HT-29 (cell line): ENCODE measurements around the gene CDKN2A. TPM values are rescaled to one million over a fixed set of nuclear protein-coding genes. Genes with fewer than 3 reads are reported as not detected.

Experiments used
- DNase-seq: peaks from one replicate; pipeline ENCODE4 v3.0.0-alpha.2; 2015; ENCODE audit warnings: low spot score
- total RNA-seq: library from RNA; depleted of rRNA; stranded (reverse); fragments of >200 nt; shearing (Covaris generic); gene quantifications from 2 replicates; pipeline ENCODE4 v1.2.3, GENCODE V29; 2014

The CDKN2A gene
- total RNA-seq, 1 experiment from 2014 or later = 871 TPM

DNA sequence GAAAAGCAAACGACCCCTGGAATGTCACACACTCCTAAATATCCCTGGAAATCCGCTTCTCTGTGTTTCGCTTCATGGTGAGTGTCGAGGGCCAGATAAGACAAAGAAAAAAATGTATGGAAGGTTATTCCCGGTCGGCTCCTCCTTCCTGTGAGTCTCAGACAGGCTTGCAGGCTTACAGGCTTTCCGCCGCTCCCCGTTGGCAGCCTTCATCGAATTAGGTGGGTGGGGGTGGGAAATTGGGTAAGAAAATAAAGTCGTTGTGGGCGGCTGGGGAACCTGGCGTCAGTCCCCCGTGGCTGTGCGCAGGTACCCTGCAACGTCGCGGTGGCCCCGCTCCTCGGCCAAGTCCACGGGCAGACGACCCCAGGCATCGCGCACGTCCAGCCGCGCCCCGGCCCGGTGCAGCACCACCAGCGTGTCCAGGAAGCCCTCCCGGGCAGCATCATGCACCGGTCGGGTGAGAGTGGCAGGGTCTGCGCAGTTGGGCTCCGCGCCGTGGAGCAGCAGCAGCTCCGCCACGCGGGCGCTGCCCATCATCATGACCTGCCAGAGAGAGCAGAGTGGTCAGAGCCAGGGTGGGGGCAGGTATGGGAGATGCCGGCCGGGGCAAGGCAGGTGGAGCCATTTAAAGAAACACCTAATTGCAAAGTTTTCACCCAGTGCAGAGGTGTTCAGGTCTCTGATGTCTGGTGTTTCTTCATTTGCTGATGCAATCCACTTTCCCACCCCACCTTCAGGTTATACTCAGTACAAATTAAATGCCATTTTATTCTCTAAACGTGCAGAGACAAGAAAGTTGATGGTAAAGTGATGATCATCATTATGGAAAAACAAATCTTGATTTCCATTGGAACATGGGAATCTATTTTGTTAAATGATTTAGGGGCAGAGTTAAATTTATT is 11.8 kb upstream of the CDKN2A start:
- no peak for DNase-seq

DNA sequence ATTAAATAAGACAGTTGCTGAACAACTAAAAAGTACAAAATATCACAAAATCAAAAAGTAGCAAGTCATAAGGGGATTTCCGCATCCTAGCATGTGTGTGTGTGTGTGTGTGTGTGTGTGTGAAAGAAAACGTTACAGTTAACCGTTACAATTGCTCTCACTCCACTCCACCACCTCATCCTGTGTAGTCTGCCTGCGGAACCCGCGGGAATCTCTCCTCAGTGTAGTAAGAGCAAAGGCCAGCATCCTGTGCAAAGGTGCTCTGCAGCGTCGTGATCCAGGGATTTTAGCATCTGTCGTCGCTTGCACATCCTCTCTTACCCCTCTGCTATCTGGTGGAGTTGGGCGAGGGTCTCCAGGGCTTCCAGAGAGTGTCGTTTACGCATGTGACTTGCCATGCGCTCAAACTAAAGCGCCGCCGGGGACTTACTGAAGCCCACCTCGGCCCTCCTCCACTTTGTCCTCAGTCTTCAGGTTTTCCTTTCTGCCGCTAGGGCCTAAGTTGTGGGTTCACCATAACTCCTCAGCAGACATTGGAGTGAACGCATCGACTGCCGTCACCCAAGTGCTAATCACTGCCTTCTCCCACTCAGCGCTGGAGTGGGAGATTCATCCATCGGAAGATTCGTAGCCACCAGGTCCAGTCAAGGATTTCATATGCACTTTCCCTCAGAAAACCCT is 11.0 kb upstream of the CDKN2A start:
- no peak for DNase-seq

DNA sequence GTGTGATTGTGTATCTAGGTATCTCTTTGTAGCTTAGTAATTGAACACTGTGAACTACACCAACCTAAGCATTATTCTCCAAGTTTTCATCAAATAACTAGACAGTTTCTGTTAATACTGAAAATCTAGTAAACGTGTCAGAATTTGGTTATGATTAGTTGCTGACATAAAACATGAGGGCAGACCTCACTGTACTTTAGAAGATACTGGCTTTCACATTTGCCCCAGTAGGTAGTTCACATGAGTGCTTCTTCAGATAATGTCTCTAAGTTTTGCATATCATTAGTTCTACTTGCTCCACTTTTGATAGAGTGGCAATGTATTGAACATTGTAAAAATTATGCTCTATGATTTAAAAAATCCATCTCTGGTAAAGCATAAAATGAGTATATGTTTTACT is 7.8 kb upstream of the CDKN2A start:
- no peak for DNase-seq

DNA sequence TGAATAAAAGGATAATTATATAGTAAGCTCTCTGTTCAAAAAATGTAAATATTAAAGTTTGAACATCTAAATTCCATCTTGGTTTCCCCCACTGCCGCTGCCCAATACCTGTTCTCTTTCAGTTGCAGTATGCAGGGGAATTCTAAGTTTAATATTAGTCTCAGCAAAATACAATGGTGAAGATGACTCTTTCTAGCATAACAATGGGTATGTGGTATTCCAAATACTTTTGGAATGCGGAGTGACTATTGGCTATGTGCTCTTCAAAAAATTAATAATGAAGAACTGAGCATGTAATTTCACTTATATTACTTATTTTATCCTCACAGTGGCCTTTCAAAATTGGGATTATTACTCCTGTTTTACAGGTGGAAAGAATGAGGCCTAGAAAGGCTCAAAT is 3.8 kb upstream of the CDKN2A start:
- no peak for DNase-seq

DNA sequence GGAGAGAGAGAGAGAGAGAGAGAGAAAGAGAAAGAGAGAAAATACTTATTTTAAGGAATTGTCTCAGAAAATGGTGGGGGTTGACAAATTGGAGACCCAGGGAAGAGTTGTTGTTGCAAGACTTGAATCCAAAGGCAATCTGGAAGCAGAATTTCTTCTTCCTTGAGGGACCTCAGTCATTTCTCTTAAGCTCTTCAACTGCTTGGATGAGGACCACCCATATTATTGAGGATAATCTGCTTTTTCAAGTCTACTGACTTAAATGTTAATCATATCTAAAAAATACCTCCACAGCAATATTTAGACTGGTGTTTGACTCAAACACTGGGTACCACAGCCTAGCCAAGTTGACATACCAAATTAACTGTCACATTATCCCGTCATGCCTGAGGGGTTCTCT is 3.3 kb upstream of the CDKN2A start:
- DNase-seq = no peak

DNA sequence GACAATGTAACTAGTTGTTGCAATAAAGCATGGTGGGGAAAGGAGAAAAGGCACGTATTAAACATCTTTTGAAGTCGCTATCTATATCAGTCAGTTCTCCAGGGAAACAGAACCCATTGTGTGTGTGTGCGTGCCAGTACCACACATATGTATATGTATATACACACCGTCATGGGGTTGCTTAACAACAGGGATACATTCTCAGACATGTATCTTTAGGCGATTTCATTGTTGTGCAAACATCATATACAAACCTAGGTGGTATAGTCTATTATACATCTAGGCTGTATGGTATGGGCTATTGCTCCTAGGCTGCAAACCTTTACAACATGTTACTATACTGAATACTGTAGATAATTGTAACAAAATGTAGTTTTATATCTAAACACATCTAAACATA is 2.7 kb upstream of the CDKN2A start:
- DNase-seq = peak; percentile 40

DNA sequence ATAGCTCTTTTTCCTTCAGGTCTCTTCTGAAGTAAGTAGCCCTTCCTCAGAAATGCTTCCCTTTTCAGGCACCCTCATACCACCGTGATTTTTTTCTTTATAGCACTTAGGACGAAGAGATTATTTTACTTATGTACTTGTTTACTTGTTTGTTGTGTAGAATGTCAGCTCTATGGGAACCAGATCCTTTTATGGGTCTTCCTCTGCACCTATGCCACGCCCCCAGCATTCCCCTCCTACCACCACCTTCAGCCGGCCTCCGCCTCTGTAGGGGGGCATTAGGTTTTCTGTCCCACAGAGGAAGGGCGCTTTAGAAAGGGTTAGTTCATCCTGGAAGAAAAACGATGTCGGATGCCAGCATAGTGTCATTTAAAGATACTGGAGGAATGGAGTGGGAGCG is 2.2 kb upstream of the CDKN2A start:
- DNase-seq = peak; percentile 72

DNA sequence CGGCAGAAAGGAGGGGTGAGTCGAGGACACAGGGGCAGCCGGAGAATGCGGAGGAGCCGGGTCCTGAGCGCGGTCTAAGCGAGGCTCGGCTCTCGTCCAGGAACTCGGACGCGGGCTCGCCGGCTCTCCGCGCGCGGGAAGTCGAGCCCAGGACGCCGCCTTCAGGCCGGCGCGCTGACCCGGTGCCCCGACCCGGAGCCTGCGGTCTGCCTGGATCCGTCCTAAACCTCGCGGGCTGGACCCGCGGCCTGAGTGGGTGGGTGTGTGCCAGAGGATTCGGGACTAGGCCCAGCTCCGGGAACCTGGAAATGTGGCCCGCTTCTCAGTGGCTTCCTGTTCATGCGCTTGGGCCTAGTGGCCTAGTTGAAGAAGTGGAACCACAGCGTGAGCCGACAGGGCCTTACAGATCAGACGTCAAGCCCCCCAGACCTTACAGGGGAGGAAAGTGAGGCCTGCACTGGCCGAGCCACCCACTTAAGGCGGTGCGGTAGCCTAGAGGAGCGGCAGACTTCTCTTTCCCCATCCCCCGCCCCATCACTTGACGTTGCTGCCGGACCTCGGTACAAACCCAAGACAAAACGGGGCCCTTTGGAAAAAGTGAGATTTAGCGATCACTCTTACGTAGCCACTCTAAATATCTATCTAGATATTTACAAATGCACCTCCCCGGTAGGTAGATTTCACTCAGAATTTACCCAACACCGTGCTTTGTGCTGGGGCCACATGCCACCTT is 1.6 kb upstream of the CDKN2A start:
- DNase-seq = no peak

DNA sequence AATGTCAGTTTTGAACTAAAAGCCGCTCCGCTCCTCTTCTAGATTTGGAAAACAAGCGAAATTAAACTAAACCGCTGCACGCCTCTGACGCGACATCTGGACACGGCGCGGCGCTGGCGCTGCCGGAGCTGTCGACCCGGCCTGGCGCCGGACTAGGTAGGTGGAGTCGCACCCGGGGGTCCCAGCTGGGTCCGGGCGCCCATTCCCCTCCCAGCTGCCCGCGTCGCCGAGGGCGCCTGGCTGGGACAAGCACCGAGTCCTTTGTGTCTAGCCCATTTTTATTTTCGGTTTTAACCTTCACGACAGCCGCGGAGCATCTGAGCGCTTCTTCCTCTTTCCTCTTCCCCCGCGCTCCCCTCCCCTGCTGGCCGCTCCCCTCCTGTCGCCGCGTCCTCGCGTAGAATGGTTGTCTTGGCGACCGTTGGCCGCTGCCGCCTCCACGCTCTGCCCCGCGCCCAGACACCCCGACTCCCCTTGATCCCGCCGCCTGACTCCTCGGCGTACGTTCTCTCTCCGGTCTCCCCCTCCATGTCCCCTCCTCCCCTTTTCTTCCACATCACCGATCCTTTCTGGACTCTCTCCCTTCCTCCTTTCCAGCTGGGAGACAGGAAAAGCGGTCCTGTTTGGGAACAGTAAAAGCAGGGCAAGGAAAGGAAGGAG is 944 bp upstream of the CDKN2A start:
- DNase-seq = peak; percentile 88

DNA sequence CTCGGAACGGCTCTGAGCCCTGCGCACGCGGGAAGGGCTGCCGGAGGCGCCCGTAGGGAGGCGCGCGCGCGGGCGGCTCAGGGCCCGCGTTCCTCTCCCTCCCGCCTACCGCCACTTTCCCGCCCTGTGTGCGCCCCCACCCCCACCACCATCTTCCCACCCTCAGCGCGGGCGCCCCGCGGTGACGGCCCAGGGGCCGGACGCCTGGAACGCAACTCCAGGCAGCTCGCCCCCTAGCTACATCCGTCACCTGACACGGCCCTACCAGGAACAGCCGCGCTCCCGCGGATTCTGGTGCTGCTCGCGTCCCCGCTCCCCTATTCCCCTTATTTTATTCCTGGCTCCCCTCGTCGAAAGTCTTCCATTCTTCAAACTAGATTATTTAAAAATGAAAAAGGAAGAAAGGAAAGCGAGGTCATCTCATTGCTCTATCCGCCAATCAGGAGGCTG is 389 bp upstream of the CDKN2A start, which contains the start of gene CDKN2B-AS1:
Gene CDKN2B-AS1, plus strand, starts transcription at position 236 of the 450 bp plus-strand sequence.
- DNase-seq = peak; percentile 88

DNA sequence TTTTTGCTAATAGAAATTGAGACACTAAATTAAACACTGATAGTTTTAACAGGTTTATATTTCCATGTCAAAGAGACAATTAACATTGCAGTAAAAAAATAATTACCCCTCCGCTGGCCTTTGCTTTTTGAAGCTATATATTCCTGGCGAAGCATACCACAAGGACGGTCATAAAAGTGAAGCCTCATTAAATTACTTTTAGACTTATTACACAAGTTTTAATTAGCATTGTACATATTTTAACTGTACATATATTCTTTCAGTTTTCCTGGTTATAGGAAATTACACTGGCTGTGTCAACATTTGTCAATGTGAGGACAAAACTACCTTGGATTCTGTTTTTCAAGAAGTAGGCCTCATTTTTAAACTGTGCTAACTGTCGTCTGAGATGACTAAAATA is 1.2 kb downstream of the CDKN2A start:
- DNase-seq = no peak

DNA sequence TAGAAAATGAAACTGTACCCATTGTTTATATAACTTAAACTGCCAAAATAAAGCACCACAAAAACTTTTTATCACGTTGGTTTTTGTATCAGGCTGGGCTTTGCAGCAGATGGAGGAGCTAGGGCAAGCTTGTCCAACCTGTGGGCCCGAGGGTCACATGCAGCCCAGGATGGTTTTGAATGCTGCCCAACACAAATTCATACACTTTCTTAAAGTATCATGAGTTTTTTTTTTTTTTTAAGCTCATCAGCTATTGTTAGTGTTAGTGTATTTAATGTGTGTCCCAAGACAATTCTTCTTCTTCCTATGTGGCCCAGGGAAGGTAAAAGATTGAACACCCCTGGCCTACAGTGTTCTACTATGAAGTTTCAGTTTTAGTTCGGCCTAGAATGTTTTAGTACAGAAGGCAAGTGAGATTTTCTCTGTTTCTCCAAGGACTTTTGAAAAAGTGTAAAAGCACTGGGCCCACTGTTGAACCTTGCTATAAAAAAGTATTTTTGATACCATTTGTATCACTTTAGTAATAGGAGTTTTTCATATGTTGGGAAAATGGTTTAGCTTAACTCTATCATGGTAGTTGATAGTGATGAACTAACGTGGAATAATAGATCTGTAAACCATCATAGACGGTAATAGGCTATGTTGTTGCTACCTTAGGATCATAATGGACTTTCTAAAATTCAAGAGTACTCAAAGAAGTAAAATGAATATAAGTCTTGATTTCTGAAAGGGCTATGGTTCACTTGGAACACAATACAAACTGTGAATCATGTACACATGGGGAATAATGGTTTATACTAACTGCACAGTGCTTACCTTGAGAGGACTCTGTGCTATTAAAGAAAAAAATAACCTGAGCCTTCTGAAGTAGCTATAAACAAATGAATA is 2.9 kb downstream of the CDKN2A start:
- DNase-seq = peak; percentile 70

DNA sequence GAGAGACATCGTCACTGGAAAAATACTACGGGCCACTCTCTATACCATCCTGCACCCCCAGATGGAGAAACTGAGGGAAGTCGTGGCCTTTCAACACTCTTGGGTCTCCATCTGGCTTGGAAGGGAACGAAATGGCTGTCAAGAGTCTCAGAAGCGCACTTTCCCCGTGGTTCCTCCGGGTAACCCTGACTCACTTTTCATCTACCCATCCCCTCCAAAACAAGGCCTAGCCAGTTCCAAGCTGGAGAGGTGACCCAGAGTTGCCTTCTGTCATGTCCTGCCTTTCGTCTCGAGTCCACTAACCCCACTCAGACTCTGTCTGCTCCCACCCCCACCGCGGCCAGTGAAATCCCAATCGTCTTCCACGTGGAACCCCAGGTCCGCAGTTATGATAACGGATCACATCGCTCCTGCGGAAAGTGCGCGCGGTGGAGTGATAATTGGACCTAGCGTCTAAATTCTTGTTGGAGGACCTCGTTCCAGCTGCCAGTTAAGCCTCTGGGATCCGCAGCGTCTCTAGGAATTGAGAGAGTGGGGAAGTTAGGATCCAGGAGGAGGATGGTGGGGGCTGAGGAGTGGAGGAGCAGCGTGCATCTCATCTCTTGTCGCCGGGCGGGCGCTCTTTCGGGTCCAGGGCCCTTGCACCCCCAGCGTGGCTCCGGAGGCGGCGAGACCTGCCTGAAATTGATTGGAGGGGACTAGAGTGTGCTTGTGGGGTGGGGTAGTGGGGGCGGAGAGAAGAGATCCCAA is 4.6 kb downstream of the CDKN2A start:
- DNase-seq = no peak

DNA sequence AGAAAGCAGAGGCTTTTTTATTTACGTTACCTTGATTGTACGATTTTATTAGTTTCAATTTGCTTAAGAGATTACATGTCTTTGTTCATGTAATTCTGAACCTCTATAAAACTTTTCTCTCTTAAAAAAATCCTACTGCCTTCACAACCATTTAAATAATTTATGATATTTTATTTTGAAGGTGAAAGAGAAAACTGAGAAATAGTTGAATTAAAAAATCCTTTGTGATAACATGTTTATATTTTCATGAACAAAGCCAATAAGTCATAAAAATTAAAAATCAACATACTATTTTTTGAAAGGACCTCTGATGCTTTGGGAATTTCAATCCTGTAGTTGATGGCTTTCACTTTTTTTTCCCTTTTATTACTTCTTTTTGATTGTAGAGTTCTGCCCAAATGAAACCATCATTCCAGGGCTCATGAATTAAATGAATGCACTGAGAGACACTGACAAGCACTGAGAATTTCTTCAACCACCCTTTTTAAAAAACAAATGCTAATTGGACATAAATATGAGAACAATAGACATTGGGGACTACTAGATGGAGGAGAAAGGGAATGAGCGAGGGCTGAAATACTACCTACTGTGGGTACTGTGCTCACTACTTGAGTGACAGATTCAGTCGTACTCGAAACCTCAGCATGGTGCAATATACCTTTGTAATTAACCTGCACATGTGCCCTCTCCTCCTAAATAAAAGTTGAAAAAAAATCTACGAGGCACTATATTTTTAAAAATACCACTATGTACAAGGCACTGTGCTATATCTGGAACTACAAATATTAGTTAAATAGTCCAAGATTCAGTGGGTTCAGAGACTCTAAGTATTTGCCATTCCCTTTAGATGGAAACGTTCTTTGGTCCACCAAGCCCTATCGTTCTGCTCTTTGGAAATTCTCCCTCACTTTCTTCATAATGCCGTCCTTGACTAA is 5.9 kb downstream of the CDKN2A start:
- peak; percentile 64 for DNase-seq

DNA sequence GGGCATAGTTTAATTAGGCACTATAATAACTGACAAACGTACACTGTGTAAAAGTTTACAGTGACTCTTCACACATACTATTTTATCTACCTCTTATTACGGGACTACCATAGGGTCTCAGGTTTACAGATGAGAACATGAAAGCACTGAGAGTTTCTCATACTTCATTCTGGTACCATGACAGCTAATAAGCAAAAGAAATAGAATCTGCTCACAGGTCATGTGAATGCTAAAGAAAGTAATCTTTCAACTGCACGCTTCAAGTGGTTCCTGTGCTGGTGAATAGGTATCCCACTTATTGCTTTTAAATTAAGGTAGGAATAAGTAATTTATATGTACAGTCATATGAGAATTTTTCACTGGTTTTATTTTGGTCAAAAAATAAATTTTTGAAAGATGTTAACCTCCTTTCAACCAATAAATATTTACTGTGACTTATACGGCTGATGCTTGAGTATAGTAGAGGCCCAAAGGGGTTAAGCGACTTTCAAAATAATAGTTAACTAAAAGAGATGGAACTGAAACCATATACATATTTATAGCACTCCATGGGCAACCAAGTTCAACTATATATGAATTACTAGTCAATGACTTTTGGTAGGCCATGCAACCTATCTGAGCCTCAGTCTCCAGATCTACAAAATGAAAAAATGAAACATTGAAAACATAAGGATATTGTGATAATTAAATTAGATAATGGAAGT is 8.1 kb downstream of the CDKN2A start:
- DNase-seq = no peak

DNA sequence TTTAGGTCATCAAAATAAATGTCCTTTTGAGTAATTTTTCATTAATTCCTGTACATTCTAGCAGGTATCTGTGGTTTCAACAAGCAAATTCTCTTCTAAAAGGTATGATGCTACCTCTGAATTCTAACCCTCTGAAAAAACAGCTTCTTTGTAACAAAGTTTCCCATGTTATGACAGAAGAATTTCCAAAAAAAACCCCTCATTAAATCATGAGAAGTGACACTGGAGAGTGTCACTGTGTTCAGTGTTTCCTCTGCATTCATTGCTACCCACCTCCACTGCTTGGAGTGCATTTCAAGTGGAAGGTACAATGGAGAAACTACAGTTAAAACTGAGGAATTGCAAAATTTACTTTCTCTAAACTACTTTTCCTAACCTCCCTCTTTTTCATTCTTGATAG is 10.1 kb downstream of the CDKN2A start:
- DNase-seq = no peak

DNA sequence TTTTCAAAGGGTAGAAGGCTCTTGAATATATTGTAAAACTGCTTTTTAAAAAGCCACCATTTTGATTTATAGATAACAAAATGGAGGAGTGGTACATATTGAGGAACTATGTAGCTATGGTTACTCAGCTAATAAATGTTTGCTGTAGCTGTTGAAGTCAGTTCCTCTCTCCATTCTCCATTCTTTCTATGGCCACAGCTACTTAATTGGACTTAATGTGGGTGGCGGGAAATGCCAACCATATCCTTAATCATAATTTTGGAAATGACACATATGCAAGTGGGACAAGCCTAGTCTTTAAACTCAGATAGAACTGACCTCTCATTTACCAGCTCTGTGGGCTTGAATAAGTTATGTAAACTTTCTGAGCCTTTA is 10.6 kb downstream of the CDKN2A start:
- DNase-seq = no peak
